Aorta (tissue), 5 donors: ENCODE results near the gene SMIM9. TPM values are rescaled to one million over a fixed set of nuclear protein-coding genes. Genes with fewer than 3 reads are reported as not detected.

Experiments used
- ATAC-seq: fragments of 200-7000 bp; cut with Tn5 transposase; one replicate; pipeline ENCODE4 v1.9.1; 2022; ENCODE audit warnings: moderate library complexity; ENCODE audit not compliant: low FRiP score
- DNase-seq, 2 donors: peaks; one replicate each; pipeline ENCODE4 v3.0.0-alpha.2; 2020
- H3K27ac ChIP-seq, 2 donors: one replicate each; pipeline ENCODE4 v1.5.1; 2013; ENCODE audit warnings: low read length in 2 of 2, mild to moderate bottlenecking in 2 of 2, moderate library complexity in 2 of 2, control low read depth in 1 of 2, inconsistent platforms in 1 of 2, low read depth in 1 of 2
- H3K27me3 ChIP-seq, 2 donors: one replicate each; pipeline ENCODE4 v1.6.1; 2013; ENCODE audit warnings: control low read depth in 1 of 2, low read length in 1 of 2, mild to moderate bottlenecking in 1 of 2, moderate library complexity in 1 of 2; ENCODE audit not compliant: insufficient read depth in 2 of 2, control insufficient read depth in 1 of 2
- H3K36me3 ChIP-seq, 2 donors: one replicate each; pipeline ENCODE4 v1.6.1; 2013; ENCODE audit warnings: control low read depth in 1 of 2, low read length in 1 of 2, mild to moderate bottlenecking in 1 of 2; ENCODE audit not compliant: insufficient read depth in 2 of 2, control insufficient read depth in 1 of 2
- H3K4me1 ChIP-seq, 2 donors: one replicate each; pipeline ENCODE4 v1.6.1; 2013; ENCODE audit warnings: low read length in 2 of 2, control low read depth in 1 of 2, mild to moderate bottlenecking in 1 of 2, moderate library complexity in 1 of 2; ENCODE audit not compliant: insufficient read depth in 2 of 2, control insufficient read depth in 1 of 2
- H3K4me3 ChIP-seq, 2 donors: one replicate each; pipeline ENCODE4 v1.5.1; 2013; ENCODE audit warnings: low read length in 2 of 2, control low read depth in 1 of 2, mild to moderate bottlenecking in 1 of 2
- H3K9me3 ChIP-seq: one replicate; pipeline ENCODE4 v1.6.1; 2013; ENCODE audit warnings: mild to moderate bottlenecking, low read length; ENCODE audit not compliant: control insufficient read depth
- WGBS, 2 donors: extraction: QIAGEN DNeasy Blood & Tissue Kit; methylation state at CpG; one replicate each; pipeline ENCODE4 v1.1.7; 2013; 5-methylcytosine and 5-hydroxymethylcytosine counted together
- intact Hi-C, 2 donors: fragments of 100-400 bp; cut with DNase I; formaldehyde crosslinking; loops; one replicate each; pipeline versions ENCODE4 v1.14.2 to v1.15.0; 2022
- polyA plus RNA-seq, 2 donors: library from polyadenylated mRNA; stranded (reverse); fragments of 200-250 nt; gene quantifications; one replicate each; pipeline ENCODE4 v1.2.3, GENCODE V29; 2013
- total RNA-seq, 2 donors: library from RNA; stranded (reverse); fragmentation: NEBNext Ultra II Directional; extraction: Animal tissue kit (Norgen Biotek cat#: 25700); gene quantifications; one replicate each; pipeline ENCODE4 v1.2.1, GENCODE V29; 2021
- donor health status: healthy with polysubstance abuse.
- donor health status: Bipolar disorder and iron deficiency.
- donor health status: DM: no; HTN: no; CAD: no.
- donor health status: DM: no; HTN: no; CAD: no.
- donor health status: DM: yes; HTN: yes; CAD: no.

The SMIM9 gene
- total and polyA plus RNA-seq, 4 donors = 0.39 TPM; not detected in 3

GRCh38 chrX:154795016-154795415 is 39.4 kb downstream of the SMIM9 start:
- Histone ChIP-seq H3K9me3 (no peaks in the 10 kb centered on the region), H3K36me3 (no peaks in the 10 kb centered on the region), H3K4me1 (peaks cover 0 to 1% of the 10 kb centered on the region in 2 donors), H3K4me3 (no peak overlapping the region), H3K27me3 (no peaks in the 10 kb centered on the region), H3K27ac (no peak overlapping the region)
- 79 to 90% methylated on average over 2 of the region's 2 CpGs for WGBS, 2 donors
- DNase-seq (no peak), ATAC-seq (no peak)
- intact Hi-C loops = no loop called here

GRCh38 chrX:154793084-154793795 is 41.2 kb downstream of the SMIM9 start:
- Histone ChIP-seq H3K9me3 (no peaks in the 10 kb centered on the region), H3K4me3 (no peak overlapping the region), H3K4me1 (peaks cover 0 to 1% of the 10 kb centered on the region in 2 donors), H3K27me3 (no peaks in the 10 kb centered on the region), H3K27ac (no peak overlapping the region), H3K36me3 (no peaks in the 10 kb centered on the region)
- ATAC-seq (no peak), DNase-seq (no peak)
- 74 to 86% methylated on average over 7 of the region's 7 CpGs for WGBS, 2 donors
- intact Hi-C loops = no loop called here

- H3K9me3 ChIP-seq = no peaks in the 10 kb centered on the region
- no peak for ATAC-seq
- no peak overlapping the region for H3K27ac ChIP-seq
- DNase-seq = no peak
- no peaks in the 10 kb centered on the region for H3K36me3 ChIP-seq
- intact Hi-C loops = no loop called here
- no peaks in the 10 kb centered on the region for H3K27me3 ChIP-seq
- H3K4me1 ChIP-seq = peaks cover 0 to 1% of the 10 kb centered on the region in 2 donors
- WGBS, 2 donors = 91 to 92% methylated on average over 8 of the region's 8 CpGs
- H3K4me3 ChIP-seq = no peak overlapping the region
Observed at GRCh38 chrX:154791939-154792338, 42.5 kb downstream of the SMIM9 start.

GRCh38 chrX:154791467-154791866 is 43.0 kb downstream of the SMIM9 start:
- DNase-seq (no peak), ATAC-seq (no peak)
- no peaks in the 10 kb centered on the region for H3K27me3 ChIP-seq
- no peaks in the 10 kb centered on the region for H3K9me3 ChIP-seq
- no peak overlapping the region for H3K27ac ChIP-seq
- 47 to 74% methylated on average over 4 of the region's 4 CpGs for WGBS, 2 donors
- no peaks in the 10 kb centered on the region for H3K36me3 ChIP-seq
- no peak overlapping the region for H3K4me3 ChIP-seq
- intact Hi-C loops = no loop called here
- peaks cover 0 to 1% of the 10 kb centered on the region in 2 donors for H3K4me1 ChIP-seq

GRCh38 chrX:154785716-154786115 is 48.7 kb downstream of the SMIM9 start:
- intact Hi-C loops = no loop called here
- Histone ChIP-seq H3K36me3 (no peaks in the 10 kb centered on the region), H3K9me3 (no peaks in the 10 kb centered on the region), H3K27ac (no peak overlapping the region), H3K27me3 (no peaks in the 10 kb centered on the region), H3K4me3 (no peak overlapping the region), H3K4me1 (no peaks in the 10 kb centered on the region)
- 21 to 31% methylated on average over 6 of the region's 6 CpGs for WGBS, 2 donors
- ATAC-seq (no peak), DNase-seq (no peak)

- intact Hi-C loops = no loop called here
- WGBS, 2 donors = 81 to 92% methylated on average over 13 of the region's 13 CpGs
- Histone ChIP-seq H3K27ac (no peak overlapping the region), H3K4me3 (no peak overlapping the region), H3K36me3 (no peaks in the 10 kb centered on the region), H3K9me3 (no peaks in the 10 kb centered on the region), H3K4me1 (no peaks in the 10 kb centered on the region), H3K27me3 (no peaks in the 10 kb centered on the region)
- ATAC-seq (no peak), DNase-seq (no peak)
Observed at GRCh38 chrX:154784149-154784995, 50.1 kb downstream of the SMIM9 start.

GRCh38 chrX:154780968-154781367 is 53.5 kb downstream of the SMIM9 start:
- ATAC-seq = no peak
- WGBS, 2 donors = 78 to 93% methylated on average over 9 of the region's 9 CpGs

GRCh38 chrX:154779261-154779660 is 55.2 kb downstream of the SMIM9 start:
- intact Hi-C loops = no loop called here
- 84 to 93% methylated on average over 4 of the region's 4 CpGs for WGBS, 2 donors
- H3K4me1 ChIP-seq = no peaks in the 10 kb centered on the region
- no peaks in the 10 kb centered on the region for H3K27me3 ChIP-seq
- no peak for DNase-seq
- peaks cover 0 to 3% of the 10 kb centered on the region in 2 donors for H3K36me3 ChIP-seq
- no peaks in the 10 kb centered on the region for H3K9me3 ChIP-seq
- no peak for ATAC-seq
- no peak overlapping the region for H3K27ac ChIP-seq
- no peak overlapping the region for H3K4me3 ChIP-seq

More at GRCh38 chrX:154780968-154781367, 53.5 kb downstream of the SMIM9 start:
- no peak overlapping the region for H3K4me3 ChIP-seq
- no peak for DNase-seq
- H3K27me3 ChIP-seq = no peaks in the 10 kb centered on the region
- intact Hi-C loops = no loop called here
- no peaks in the 10 kb centered on the region for H3K4me1 ChIP-seq
- H3K36me3 ChIP-seq = peaks cover 0 to 3% of the 10 kb centered on the region in 2 donors
- H3K9me3 ChIP-seq = no peaks in the 10 kb centered on the region
- H3K27ac ChIP-seq = no peak overlapping the region
